K562 (cell line): ENCODE data around the gene HNRNPLL. TPM values are rescaled to one million over a fixed set of nuclear protein-coding genes. Genes with fewer than 3 reads are reported as not detected.

Source experiments
- ATAC-seq: fragments of 200-7000 bp; cut with Tn5 transposase; 3 replicates; pipeline ENCODE4 v1.9.1; 2020; ENCODE audit warnings: moderate library complexity
- BruUV-seq: library from RNA; stranded (reverse); fragments of 400-500 nt; replicated peaks from 2 replicates; lab custom pipeline; 2021; lab: Mats Ljungman, UMichigan
- CTCF ChIA-PET: fragments of 300-600 bp; formaldehyde crosslinking; extraction: SDS; loops from one replicate; lab custom pipeline; 2021; ENCODE audit warnings: low intra/inter-chr PET ratio; lab: Yijun Ruan, JAX
- POLR2A ChIA-PET: fragments of 300-600, 350-650 bp; sonication (Branson Sonifier 250); formaldehyde crosslinking; extraction: SDS; loops from one replicate; lab custom pipeline; 2021; ENCODE audit warnings: antibody characterized with exemption, inconsistent platforms; lab: Yijun Ruan, JAX
- DNase-seq, 4 experiments: peaks; one replicate each; pipeline versions ENCODE4 v3.0.0 to v3.0.0-alpha.2; 2011 to 2018; ENCODE audit warnings: low spot score in 3 of 4, mixed read lengths in 3 of 4; ENCODE audit errors: extremely low read depth in 1 of 4
- FAIRE-seq: peaks from 2 replicates; lab custom pipeline; 2011; peaks lifted over from hg19 to GRCh38; lab: Jason Lieb, UNC
- H2AFZ ChIP-seq: 2 replicates; pipeline ENCODE4 v1.6.0; 2011; ENCODE audit warnings: low read depth, low read length, control low read depth, inconsistent platforms
- H3K27ac ChIP-seq: fragments of 200-600 bp; 3 replicates; pipeline ENCODE4 v1.8.0; 2011; ENCODE audit warnings: low read depth, mild to moderate bottlenecking, control low read depth, inconsistent platforms, low read length, moderate library complexity, mixed read lengths; ENCODE audit errors: extremely low read depth
- H3K27me3 ChIP-seq, 2 experiments: fragments of 300-600 bp in 1 of 2; 2 replicates in 1 of 2; 3 replicates in 1 of 2; pipeline versions ENCODE4 v1.6.0 to v1.8.0; 2011; ENCODE audit warnings: inconsistent platforms in 2 of 2, low read length in 2 of 2, mild to moderate bottlenecking in 1 of 2, mixed read lengths in 1 of 2, moderate library complexity in 1 of 2; ENCODE audit not compliant: control insufficient read depth in 2 of 2, insufficient read depth in 2 of 2
- H3K36me3 ChIP-seq: fragments of 300-600 bp; 3 replicates; pipeline ENCODE4 v1.8.0; 2011; ENCODE audit warnings: mild to moderate bottlenecking, low read length, inconsistent platforms; ENCODE audit not compliant: control insufficient read depth, insufficient read depth
- H3K4me1 ChIP-seq, 2 experiments: fragments of 200-600 bp in 1 of 2; replicated peaks in 1 of 2; 2 replicates in 1 of 2; 3 replicates in 1 of 2; pipeline versions ENCODE4 v1.5.1 to v1.8.0; 2011; ENCODE audit warnings: inconsistent platforms in 2 of 2, low read length in 2 of 2, mild to moderate bottlenecking in 1 of 2, mixed read lengths in 1 of 2, moderate library complexity in 1 of 2; ENCODE audit not compliant: control insufficient read depth in 2 of 2, insufficient read depth in 2 of 2
- H3K4me2 ChIP-seq: 2 replicates; pipeline ENCODE4 v1.6.1; 2011; ENCODE audit warnings: low read length, control low read depth, inconsistent platforms, mixed read lengths; ENCODE audit not compliant: insufficient read depth
- H3K4me3 ChIP-seq: fragments of 200-600 bp; sonication (generic), shearing (Covaris generic); 2 replicates; pipeline ENCODE4 v1.5.1; 2016; ENCODE audit warnings: control low read depth, inconsistent platforms
- H3K79me2 ChIP-seq: fragments of 200-600 bp; 3 replicates; pipeline ENCODE4 v1.8.0; 2011; ENCODE audit warnings: low read length, inconsistent platforms; ENCODE audit not compliant: control insufficient read depth, insufficient read depth
- H3K9ac ChIP-seq, 2 experiments: 2 replicates each; pipeline versions ENCODE4 v1.6.0 to v1.6.1; 2011; ENCODE audit warnings: low read depth in 2 of 2, low read length in 2 of 2, control low read depth in 1 of 2, inconsistent platforms in 1 of 2, mild to moderate bottlenecking in 1 of 2, mixed read lengths in 1 of 2; ENCODE audit not compliant: insufficient read depth in 1 of 2
- H3K9me1 ChIP-seq: one replicate; pipeline ENCODE4 v1.6.0; 2011; ENCODE audit warnings: inconsistent platforms, mild to moderate bottlenecking, low read length, moderate library complexity; ENCODE audit not compliant: control insufficient read depth, insufficient read depth
- H3K9me3 ChIP-seq: replicated peaks from 2 replicates; pipeline ENCODE4 v1.5.1; 2011; ENCODE audit warnings: low read depth, low read length, inconsistent platforms; ENCODE audit not compliant: control insufficient read depth, insufficient read depth
- H4K20me1 ChIP-seq: replicated peaks from 2 replicates; pipeline ENCODE4 v1.6.1; 2011; ENCODE audit warnings: low read length, inconsistent platforms, mixed read lengths; ENCODE audit not compliant: control insufficient read depth, insufficient read depth
- ADNP ChIP-seq: fragments of 200-800 bp; sonication (Bioruptor generic); IDR thresholded peaks from 2 replicates; pipeline ENCODE4 v1.6.1; 2016; ENCODE audit warnings: missing genetic modification characterization, missing compliant biosample characterization
- ARHGAP35 ChIP-seq: fragments of 450-650 bp; IDR thresholded peaks from 2 replicates; pipeline ENCODE4 v1.6.1; 2018; ENCODE audit not compliant: partially characterized antibody
- L3MBTL2 ChIP-seq: fragments of 450-650 bp; IDR thresholded peaks from 2 replicates; pipeline ENCODE4 v1.6.1; 2016; ENCODE audit warnings: mild to moderate bottlenecking, moderate library complexity
- POLR2B ChIP-seq: fragments of 450-650 bp; IDR thresholded peaks from 2 replicates; pipeline ENCODE4 v1.6.1; 2018; ENCODE audit warnings: low read depth; ENCODE audit not compliant: partially characterized antibody
- TEAD1 ChIP-seq, 2 experiments: fragments of 450-650 bp in 1 of 2; sonication (generic) in 1 of 2; formaldehyde crosslinking; IDR thresholded peaks; 2 replicates each; pipeline versions ENCODE4 v1.4.0 to v1.8.0; 2020 to 2022; ENCODE audit warnings: mild to moderate bottlenecking in 2 of 2, missing genetic modification reagents in 1 of 2
- TEAD4 ChIP-seq, 2 experiments: sonication (generic) in 1 of 2; formaldehyde crosslinking in 1 of 2; IDR thresholded peaks; 2 replicates each; pipeline versions ENCODE4 v1.6.1 to v1.8.0; 2012 to 2022; ENCODE audit warnings: borderline replicate concordance in 1 of 2, inconsistent platforms in 1 of 2, low read length in 1 of 2, mild to moderate bottlenecking in 1 of 2, missing genetic modification reagents in 1 of 2
- U2AF1 ChIP-seq: fragments of 200-400 bp; formaldehyde crosslinking; optimal IDR thresholded peaks from 2 replicates; pipeline ENCODE3; 2017; ENCODE audit warnings: mild to moderate bottlenecking, low read depth, low read length, moderate library complexity
- WGBS: fragments of 100-300 bp; shearing (Covaris generic); methylation state at CpG from one replicate; pipeline ENCODE4 v1.1.6; 2016; ENCODE audit warnings: low coverage, mixed read lengths; ENCODE audit not compliant: insufficient coverage; ENCODE audit errors: missing lambda C conversion rate; 5-methylcytosine and 5-hydroxymethylcytosine counted together
- in situ Hi-C: fragments of 300-500 bp; cut with MboI; formaldehyde crosslinking; loops from 4 replicates; pipeline ENCODE4 v1.15.0; 2018; ENCODE audit warnings: inconsistent platforms, mixed read lengths
- intact Hi-C: fragments of 100-400 bp; cut with micrococcal nuclease; formaldehyde crosslinking; loops from 2 replicates; pipeline ENCODE4 v1.14.2; 2022
- polyA plus RNA-seq, 8 experiments: library from polyadenylated mRNA; depleted of rRNA in 4 of 8; stranded (reverse) in 5 of 8; unstranded in 3 of 8; fragments of >200 nt; fragmentation: Nextera tagmentation in 2 of 8; fragmentation: Illumina TruSeq in 1 of 8; extraction: Ambion mirVana in 2 of 8; extraction: Trizol in 1 of 8; gene quantifications; 2 replicates each; pipeline versions ENCODE4 v1.2.1 to v1.2.3, GENCODE V29; 2011 to 2014; ENCODE audit warnings: inconsistent platforms in 1 of 8, missing spikeins in 1 of 8
- total RNA-seq, 7 experiments: library from RNA; depleted of rRNA in 6 of 7; stranded (reverse); fragments of >200 nt in 6 of 7; fragmentation: Illumina TruSeq in 2 of 7; extraction: Trizol in 2 of 7; gene quantifications; 2 replicates each; pipeline versions ENCODE4 v1.2.1 to v1.2.3, GENCODE V29; 2011 to 2021; ENCODE audit warnings: low replicate concordance in 1 of 7

HNRNPLL gene
- total and polyA plus RNA-seq, 9 of the 15 experiments (the other 6 are each of a cell fraction or from before 2014, with no cell fraction given) = 19.8 to 135 (median 57.8) TPM

- Histone ChIP-seq H2AFZ (no peak overlapping the region), H3K36me3 (no peaks in the 10 kb centered on the region; the same call in 2 of the 3 replicates), H3K9me3 (no peaks in the 10 kb centered on the region), H3K4me2 (no peak overlapping the region), H3K27me3 (no peaks in the 10 kb centered on the region), H3K27ac (no peak overlapping the region), H3K4me3 (no peak overlapping the region), H3K79me2 (no peaks in the 10 kb centered on the region), H3K9ac (no peak overlapping the region), H4K20me1 (no peaks in the 10 kb centered on the region), H3K9me1 (no peaks in the 10 kb centered on the region), H3K4me1 (peaks cover 0 to 17% of the 10 kb centered on the region in 2 experiments; a peak in 4 of 5 replicates)
- ChIA-PET POLR2A (interaction anchor here (0.5 to 1.1 kb wide), 4 partner anchors 14 to 144 kb away, joined by 3 to 4 read pairs (median 3); no protein-coding TSS in a partner anchor), CTCF (interaction anchor here (0.7 kb wide), 1 partner anchor 175 kb away, joined by 3 read pairs; no protein-coding TSS in a partner anchor)
- FAIRE-seq = no peak
- in situ Hi-C loops (no loop called here), intact Hi-C loops (no loop called here)
- 0 out of 3 replicates have a peak, but pooled peaks have one; percentile 1 for ATAC-seq
- TF ChIP-seq L3MBTL2 (peak; percentile 34; the same call in 1 of the 2 replicates), ARHGAP35 (no peak), ADNP (tag) (0 out of 2 replicates have a peak, but pooled peaks have one; percentile 20), TEAD4 (IDR thresholded peaks at IDR 0.05; ENCODE audit: low read length) (no peak), TEAD4 (CRISPR knock-in tag; IDR thresholded peaks at IDR 0.05; ENCODE audit: borderline replicate concordance) (0 out of 2 replicates have a peak, but pooled peaks have one; percentile 36), U2AF1 (no peak), TEAD1 (CRISPR knock-in tag; IDR thresholded peaks at IDR 0.05) (peak in 1 of 2 experiments; percentile 58; a peak in 1 of 4 replicates), POLR2B (peak; percentile 23)
- no peak for DNase-seq
- BruUV-seq = no TSS peak
- 51% methylated on average over 4 of the region's 4 CpGs for WGBS
Observed at GRCh38 chr2:38549851-38550250, 52.9 kb downstream of the HNRNPLL start.
